ENCODE data around the gene RECQL5.

- TF ChIP-seq CTCF (IDR thresholded peaks at IDR 0.05) (no peak), POLR2A (IDR thresholded peaks at IDR 0.05) (no peak)
Observed at GRCh38 chr17:75617218-75617617, 49.7 kb downstream of the RECQL5 start.
